A549 (cell line): ENCODE data around the gene SEC63.

ENCODE experiments used
- CEBPB ChIP-seq, 2 experiments: fragments of >200 bp in 1 of 2; sonication (Bioruptor Twin) in 1 of 2; formaldehyde crosslinking in 1 of 2; IDR thresholded peaks; 2 replicates each; pipeline ENCODE4 v1.6.1; 2012 to 2016
- CTCF ChIP-seq: fragments of >200 bp; sonication (Bioruptor Twin); formaldehyde crosslinking; IDR thresholded peaks from 3 replicates; pipeline ENCODE4 v1.5.1; 2016
- HOXB13 ChIP-seq: fragments of 250-450 bp; sonication (Bioruptor Pico); IDR thresholded peaks from 2 replicates; pipeline ENCODE4 v1.5.0; 2020; ENCODE audit warnings: low read depth, mild to moderate bottlenecking, moderate library complexity
- KDM1A ChIP-seq: fragments of 200-600 bp; sonication (generic); IDR thresholded peaks from 2 replicates; pipeline ENCODE4 v1.6.1; 2016; ENCODE audit warnings: low read depth, mild to moderate bottlenecking
- NFE2L2 ChIP-seq: fragments of 150-350 bp; conservative IDR thresholded peaks from 2 replicates; pipeline ENCODE4 v1.6.1; 2014; ENCODE audit warnings: low read length
- POLR2AphosphoS2 ChIP-seq: conservative IDR thresholded peaks from 2 replicates; pipeline ENCODE4 v1.6.1; 2012; ENCODE audit warnings: low read length, improper control_type of control experiment, inconsistent platforms
- RAD21 ChIP-seq, 2 experiments: fragments of >200 bp in 1 of 2; sonication (Bioruptor Twin) in 1 of 2; formaldehyde crosslinking in 1 of 2; IDR thresholded peaks in 1 of 2; conservative IDR thresholded peaks in 1 of 2; 2 replicates in 1 of 2; 3 replicates in 1 of 2; pipeline ENCODE4 v1.6.1; 2012 to 2018; ENCODE audit warnings: inconsistent platforms in 1 of 2
- SMC3 ChIP-seq: fragments of >200 bp; sonication (Bioruptor Twin); formaldehyde crosslinking; IDR thresholded peaks from 3 replicates; pipeline ENCODE4 v1.6.1; 2018; ENCODE audit warnings: inconsistent platforms
- ZFP36 ChIP-seq: fragments of 450-650 bp; IDR thresholded peaks from 2 replicates; pipeline ENCODE4 v1.6.1; 2014; ENCODE audit warnings: borderline replicate concordance; ENCODE audit not compliant: partially characterized antibody

- no peak for TF ChIP-seq CTCF
- no peak for TF ChIP-seq NFE2L2
- TF ChIP-seq KDM1A = no peak
- TF ChIP-seq HOXB13 (CRISPR knock-in tag) = no peak
- TF ChIP-seq CEBPB (IDR thresholded peaks at IDR 0.05) = no peak
- no peak for TF ChIP-seq SMC3
- no peak for TF ChIP-seq ZFP36
- no peak for TF ChIP-seq RAD21 (conservative IDR thresholded peaks at IDR 0.05 in 1 of 2, IDR thresholded peaks at IDR 0.05 in 1 of 2)
- TF ChIP-seq POLR2AphosphoS2 = no peak
Observed at GRCh38 chr6:107879941-107880340, 78.1 kb downstream of the SEC63 start.
